Activated CD4-positive, alpha-beta T cell treated with anti-CD3 and anti-CD28 coated beads, Interleukin-2, amount 50 U/mL, for 4 hours (primary cell): ENCODE data around the gene MT1E.
"Not testable (repeated sequence)": the region's sequence is repeated elsewhere in the genome, so short reads cannot be mapped to it uniquely, and the experiment has no call there.

ENCODE experiments used
- DNase-seq, 2 experiments: peaks; one replicate each; pipeline ENCODE4 v3.0.0-alpha.2; 2020

MT1E gene

DNA sequence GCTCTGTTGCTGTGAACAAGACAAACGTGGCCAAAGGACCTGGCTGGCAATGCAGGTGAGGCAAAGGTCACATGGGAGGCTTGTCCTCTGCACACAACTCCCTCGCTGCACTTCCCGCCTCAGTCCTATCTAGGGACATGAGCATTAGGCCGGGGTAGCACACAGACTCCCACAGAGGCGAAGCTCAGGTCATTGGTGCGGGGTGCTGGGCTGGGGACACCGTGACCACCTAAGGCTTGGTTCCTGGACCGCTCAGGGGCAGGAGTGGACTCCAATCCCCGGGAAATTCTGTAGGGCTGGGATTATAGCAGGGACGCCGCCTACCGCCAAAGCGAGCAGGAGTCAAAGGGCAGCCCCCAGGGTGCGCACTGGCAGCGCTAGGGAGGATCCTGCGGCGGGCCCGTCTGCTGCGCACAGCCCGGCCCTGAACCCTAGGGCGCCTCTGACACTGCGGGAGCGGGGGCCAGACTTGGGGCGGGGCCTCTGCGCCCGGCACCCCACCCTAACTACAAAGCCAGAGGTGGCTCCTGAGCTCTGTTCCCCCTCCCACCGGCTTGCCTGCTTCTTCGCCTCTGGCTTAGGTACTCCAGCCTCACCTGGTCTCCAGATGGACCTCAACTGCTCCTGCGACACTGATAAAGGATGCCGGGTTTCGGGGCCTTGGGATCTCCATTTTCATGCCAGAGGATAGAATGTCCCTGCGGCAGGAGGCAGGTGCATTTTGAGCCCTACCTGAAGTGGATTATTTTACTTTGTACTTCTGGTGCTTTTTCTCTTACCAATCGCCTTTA lies 22.3 kb downstream of the MT1E start:
- no peak for DNase-seq

DNA sequence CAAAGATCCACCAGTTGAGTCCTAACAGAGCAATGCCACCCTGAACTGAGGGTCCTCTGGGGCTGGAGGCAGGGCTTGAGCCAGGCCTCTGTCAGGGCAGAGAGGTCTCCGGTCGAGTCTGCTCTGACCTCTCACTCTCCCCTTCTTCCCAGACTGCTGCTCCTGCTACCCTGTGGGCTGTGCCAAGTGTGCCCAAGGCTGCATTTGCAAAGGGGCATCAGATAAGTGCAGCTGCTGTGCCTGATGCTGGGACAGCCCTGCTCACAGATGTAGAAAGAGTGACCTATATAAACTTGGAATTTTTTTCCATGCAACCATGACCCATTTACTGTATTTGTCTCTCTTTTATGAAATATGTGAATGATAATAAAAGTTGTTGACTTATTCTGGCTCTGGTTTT lies 23.7 kb downstream of the MT1E start:
- DNase-seq: no peak

DNA sequence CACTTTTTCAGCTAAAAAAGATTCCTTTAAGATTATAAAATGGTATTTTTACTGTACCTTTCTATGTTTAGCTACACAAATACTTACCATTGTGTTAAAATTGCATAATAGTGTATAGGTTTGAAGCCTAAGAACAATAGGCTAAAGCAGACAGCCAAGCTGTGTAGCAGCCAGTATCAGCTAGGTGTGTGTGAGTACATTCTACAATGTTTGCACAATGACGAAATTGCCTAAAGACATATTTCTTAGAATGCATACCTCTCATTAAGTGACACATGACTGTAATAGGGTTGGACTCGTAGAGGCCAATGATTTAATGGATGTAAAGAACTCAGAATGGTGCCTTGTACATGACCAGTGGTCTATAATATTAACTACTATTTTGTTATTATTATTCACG lies 24.2 kb downstream of the MT1E start:
- no peak for DNase-seq

DNA sequence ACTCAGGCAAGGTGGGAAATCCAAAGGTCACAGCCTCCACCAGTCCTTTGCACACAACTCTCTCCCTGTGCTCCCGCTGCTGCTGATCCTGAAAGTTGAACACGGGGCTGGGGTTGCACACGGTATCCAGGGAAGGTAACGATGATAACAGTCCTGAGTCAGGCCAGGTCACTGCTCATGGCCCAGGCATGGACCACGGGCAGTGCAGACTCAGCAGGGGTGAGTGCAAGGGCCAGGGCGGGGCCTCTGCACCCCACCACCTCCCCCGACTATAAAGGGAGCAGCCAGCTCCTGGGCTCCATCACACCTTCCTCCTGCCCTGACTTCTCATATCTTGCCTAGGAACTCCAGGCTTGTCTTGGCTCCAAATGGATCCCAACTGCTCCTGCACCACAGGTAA lies 26.0 kb downstream of the MT1E start, which contains the start of gene MT1B:
Gene MT1B, plus strand, starts transcription at position 301 of the 400 bp plus-strand sequence. Its CDS starts 68 bp downstream, at position 369.
- DNase-seq: no peak

DNA sequence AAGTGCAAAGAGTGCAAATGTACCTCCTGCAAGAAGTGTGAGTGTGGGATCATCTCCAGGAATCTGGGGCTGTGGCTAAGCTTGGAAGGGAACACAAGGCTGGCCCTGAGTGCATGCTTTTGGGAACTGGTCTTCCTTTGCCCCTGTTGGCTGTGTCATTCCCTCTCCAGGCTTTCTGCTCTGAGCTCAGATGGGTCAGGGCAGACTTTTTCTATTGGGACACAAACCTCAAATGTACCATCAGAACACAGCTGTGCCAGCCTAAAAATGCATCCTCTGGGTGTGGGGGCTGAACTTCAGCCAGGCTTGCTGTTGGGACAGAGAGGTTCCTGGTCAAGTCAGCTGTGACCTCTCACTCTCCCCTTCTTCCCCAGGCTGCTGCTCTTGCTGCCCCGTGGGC lies 27.0 kb downstream of the MT1E start:
- no peak for DNase-seq

DNA sequence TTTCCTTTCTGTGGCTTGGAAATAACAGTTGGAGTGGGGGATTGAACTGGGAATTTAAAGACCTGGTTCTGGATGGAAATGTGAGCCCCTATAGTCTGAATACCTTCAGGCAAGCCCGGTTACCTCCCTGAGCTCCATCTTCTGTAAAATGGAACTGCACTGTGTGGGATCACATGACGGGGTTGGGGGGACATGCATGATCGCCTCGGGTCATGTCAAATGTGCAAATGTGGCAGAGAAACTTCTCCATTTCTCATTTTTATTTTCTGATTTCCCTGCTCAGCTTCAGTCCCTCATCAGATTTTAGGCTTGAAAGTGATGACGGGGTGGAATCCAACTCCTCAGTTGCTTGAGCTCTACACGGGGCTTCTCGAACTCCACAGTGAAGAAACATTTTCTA lies 27.6 kb downstream of the MT1E start:
- DNase-seq: no peak

DNA sequence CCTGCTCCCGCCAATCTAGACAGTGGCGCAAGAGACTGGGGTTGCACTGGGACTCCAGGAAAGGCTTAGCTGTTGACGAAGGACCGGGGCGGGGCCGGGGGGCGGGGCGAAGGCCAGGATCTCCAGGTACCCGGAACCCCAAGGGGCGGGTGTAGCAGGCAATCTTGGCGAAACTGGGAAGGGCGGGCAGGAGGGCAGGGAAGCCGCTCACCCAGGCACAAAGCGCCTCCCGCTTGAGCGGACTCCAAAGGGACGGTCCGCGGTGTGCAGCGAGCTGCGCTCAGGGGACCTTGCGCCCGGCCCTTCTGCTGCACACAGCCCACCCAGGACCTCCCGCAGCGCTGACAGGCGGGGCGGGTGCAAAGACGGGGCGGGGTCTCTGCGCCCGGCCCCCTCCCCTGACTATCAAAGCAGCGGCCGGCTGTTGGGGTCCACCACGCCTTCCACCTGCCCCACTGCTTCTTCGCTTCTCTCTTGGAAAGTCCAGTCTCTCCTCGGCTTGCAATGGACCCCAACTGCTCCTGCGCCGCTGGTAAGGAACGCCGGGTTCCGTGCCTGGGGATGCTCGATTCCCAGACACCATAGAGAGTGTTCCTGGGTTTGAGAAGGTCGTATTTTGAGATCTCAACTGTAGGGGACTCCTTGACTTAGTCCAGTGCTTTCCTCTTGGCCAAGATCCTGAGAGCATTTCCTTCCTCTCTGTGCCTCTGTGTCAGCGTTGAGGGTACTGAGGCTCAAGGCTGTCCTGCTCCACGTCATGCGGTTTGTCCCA lies 32.2 kb downstream of the MT1E start, which contains the start of gene MT1F:
Gene MT1F, plus strand, starts transcription at position 405 of the 772 bp plus-strand sequence. Its CDS starts 100 bp downstream, at position 505.
- peak; percentile 59 to 64 for DNase-seq

DNA sequence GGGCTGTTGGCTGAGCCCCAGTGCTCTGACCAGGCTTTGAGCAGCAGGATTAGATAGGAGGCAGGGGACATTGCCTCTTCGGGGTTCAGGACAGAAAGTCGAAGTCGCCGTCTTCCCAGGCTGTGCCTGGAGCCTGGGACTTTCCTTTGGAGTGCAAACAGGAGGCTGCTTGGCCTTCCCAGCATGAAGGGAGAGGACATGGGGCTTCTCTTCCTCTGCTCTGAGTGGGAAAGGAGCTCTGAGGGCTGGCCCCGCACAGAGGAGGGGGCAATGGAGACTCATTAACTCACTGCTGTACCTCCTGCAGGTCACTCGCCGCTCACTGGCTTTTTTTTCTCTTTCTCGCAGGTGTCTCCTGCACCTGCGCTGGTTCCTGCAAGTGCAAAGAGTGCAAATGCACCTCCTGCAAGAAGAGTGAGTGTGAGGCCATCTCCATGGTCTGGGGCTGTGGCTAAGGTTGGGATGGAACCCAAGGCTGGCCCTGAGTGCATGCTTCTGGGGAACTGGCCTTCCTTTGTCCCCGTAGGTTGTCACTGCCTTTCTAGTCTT lies 32.8 kb downstream of the MT1E start:
- DNase-seq: no peak

DNA sequence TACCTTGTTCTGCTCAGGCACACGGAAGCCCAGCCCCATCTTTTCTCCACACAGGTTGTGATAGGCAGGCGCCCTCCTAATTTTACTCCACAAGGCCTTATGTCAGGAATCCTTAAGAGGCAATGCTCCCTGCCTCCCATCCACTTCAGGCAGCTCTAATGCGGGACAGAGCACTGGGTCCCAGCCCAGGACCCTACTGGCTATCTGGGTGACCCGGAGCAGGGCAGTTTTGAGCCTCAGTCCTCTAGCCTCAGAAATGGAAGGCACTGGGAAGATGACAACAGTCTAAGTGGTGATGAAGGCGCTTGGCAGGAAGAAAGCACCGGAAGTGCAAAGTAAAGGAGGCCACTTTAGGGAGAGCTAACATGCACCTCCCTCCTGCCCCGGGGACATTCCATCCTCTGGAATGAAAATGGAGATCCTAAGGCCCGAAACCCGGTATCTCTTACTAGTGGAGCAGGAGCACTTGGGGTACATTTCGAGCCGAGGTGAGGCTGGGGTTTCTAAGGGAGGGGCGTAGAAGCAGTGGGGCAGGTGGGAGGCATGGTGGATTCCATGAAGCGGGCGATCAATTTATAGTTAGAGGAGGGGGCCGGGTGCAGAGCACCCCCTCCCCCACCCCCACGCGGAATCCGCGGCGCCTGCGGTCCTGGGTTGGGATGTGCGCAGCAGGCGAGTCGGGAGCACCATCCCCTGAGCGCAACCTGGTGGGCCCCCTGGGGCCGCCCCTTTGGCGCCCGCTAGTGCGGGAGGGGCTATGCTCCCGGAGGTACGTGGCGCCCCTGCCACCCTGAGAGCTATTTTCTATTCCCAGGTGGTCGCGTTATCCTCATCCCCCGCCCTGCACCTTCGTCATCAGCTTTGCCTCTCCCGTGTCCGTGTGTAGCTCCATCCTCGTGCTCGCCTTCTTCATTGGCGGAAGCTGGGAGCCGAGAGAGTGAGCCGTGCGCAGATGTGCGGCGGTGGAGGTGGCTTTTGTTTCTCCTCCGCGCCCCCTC lies 37.1 kb downstream of the MT1E start:
- no peak for DNase-seq

DNA sequence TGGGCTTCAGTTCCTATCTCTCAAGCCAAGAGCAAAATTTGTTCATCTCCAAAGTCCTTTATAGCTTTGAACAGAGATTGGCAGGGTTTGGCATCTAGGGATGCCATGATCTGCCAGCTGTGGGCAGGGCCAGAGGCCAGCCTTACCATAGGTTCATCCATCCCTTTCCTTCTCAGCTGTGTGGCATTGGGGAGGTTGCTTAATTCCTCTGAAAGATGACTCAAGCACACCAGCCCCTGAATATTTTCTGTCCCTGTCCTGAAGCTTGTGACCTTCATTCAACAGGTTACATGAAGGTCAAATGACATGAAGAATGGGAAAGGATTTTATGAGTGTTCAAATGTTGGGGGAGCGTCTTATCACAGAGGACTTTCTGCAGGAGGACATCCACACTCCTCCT lies 38.9 kb downstream of the MT1E start:
- no peak for DNase-seq

DNA sequence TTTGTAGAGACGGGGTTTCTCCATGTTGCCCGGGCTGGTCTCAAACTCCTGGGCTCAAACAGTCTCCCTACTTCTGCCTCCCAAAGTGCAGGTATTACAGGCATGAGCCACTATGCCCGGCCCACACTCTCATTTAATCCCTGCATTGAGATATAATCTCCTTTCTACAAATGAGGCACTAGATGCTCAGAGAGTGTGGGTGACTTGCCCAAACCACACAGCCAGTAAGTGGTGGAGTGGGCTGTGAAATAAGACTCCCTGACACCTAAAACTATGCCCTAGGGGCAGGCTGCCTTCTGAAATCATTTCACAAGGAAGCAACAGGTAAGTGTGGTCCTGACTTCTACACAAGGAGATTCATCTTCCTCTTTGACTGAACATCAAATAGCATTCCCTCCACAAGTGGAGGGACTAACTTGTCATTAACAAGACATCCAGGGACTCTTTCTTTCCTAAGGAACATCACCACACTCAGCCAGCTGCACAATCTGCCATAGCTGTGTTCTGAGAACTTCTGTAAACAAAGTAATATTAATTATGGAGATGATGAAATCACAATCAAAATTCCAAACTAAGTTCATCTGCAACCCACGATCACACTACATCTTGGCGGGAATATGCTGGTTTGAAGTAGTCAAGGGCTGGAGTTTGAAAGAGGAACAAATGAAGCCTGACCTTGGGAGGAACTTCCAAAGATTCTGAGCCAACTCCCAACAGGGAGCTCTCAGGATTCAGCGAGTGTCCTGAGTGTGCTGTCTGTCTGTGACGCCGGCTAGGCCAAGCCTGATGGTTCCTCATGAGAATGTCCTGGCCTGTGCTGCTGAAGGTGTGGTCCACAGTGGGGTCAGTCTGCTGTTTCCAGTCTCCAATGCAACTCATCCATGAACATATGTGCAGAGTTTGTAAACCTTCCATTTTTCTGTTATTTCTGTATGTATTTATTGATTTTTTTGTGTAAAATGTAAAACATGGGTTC lies 40.0 kb downstream of the MT1E start:
- not testable (repeated sequence) for DNase-seq

DNA sequence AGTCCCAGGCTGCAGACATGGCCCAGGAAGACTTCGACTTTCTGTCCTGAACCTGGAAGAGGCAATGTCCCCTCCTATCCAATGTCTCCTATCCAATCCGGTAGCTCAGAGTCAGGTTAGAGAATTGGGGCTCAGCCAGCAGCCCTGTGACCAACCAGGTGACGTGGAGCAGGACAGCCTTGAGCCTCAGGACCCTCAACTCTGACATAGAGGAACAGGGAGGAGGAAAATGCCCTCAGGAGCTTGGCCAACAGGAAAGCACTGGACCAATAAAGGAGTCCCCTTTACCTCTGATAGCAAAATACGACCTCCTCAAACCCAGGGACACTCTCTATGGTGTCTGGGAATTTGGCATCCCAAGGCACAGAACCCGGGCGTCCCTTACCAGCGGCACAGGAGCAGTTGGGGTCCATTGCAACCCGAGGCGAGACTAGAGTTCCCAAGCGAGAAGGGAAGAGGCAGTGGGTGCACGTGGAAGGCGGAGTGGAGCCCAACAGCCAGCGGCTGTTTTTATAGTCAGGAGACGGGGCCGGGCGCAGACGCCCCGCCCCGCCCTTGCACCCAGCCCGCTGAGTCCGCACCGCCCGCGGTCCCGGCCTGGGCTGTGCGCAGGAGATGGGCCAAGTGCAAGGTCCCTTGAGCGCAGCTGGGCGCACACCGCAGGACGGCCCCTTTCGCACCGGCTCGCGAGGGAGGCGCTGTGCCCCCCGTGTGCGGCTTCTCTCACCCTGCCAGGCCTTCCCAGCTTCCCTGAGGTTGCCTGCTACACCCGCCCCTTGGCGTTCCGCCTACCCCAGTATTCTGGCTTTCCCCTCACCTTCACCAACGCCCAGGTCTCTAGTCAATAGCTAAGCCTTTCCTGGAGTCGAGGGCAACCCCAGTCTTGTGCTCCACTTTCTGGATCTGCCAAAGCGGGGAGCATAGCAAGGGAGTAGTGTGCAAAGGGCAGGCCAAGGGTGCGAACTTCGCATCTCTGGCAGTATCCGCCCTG lies 42.3 kb downstream of the MT1E start, which contains the start of gene MT1G:
Gene MT1G, minus strand, starts transcription at position 485 of the 991 bp plus-strand sequence. Its CDS starts 72 bp downstream, at position 413.
- DNase-seq: no peak

DNA sequence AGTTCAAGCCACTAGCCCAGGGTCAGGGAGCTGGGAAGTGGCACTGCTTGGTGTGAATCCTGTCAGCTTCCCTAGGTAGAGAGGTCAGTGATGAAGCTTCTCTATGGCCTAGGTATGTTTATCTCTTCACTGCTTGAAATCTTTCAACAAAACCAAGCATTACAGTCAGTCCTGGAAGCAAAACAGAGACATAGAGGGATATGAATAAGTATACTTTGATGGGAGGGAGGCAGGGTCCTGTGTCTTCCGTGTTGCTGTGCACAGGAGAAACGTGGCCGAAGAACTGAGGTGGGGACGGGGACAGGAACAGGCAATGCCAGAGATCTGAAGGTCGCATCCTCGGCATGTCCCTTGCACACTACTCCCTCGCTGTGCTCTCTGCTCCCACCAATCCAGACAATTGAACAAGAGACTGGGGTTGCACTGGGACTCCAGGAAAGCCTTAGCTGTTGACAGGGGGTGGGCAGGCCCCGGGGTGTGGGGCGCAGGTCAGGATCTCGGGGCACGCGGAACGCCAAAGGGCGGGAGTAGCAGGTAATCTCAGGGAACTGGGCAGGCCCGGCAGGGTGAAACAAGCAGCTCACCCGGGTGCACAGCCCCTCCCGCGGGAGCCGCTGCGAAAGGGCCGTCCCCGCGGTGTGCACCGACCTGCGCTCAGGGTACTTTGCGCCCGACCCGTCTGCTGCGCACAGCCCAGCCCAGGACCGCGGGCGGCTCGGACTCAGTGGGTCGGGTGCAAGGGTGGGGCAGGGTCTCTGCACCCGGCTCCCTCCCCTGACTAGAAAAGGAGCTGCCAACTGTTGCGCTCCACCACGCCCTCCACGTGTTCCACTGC lies 43.6 kb downstream of the MT1E start, which contains the start of gene MT1H:
Gene MT1H, plus strand, starts transcription at position 810 of the 835 bp plus-strand sequence. CDS start 71 bp downstream, outside the sequence.
- DNase-seq: no peak

DNA sequence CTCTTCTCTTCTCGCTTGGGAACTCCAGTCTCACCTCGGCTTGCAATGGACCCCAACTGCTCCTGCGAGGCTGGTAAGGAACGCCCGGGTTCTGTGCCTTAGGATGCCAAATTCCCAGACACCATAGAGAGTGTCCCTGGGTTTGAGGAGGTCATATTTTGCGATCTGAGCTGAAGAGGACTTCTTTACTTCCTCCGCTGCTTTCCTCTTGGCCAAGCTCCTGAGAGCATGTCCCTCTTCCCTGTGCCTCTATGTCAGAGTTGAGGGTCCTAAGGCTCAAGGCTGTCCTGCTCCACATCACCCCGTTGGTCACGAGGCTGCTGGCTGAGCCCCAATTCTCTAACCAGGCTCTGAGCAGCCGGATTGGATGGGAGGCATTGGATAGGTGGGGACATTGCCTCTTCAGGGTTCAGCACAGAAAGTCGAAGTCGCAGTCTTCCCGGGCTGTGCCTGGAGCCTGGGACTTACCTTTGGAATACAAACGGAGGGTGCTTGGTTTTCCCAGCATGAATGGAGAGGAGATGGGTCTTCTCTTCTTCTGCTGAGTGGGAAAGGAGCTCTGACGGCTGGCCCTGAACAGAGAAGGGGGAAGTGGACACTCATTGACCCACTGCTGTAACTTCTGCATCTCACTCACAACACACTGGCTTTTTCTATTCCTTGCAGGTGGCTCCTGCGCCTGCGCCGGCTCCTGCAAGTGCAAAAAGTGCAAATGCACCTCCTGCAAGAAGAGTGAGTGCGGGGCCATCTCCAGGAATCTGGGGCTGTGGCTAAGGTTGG lies 44.4 kb downstream of the MT1E start:
- DNase-seq: no peak

DNA sequence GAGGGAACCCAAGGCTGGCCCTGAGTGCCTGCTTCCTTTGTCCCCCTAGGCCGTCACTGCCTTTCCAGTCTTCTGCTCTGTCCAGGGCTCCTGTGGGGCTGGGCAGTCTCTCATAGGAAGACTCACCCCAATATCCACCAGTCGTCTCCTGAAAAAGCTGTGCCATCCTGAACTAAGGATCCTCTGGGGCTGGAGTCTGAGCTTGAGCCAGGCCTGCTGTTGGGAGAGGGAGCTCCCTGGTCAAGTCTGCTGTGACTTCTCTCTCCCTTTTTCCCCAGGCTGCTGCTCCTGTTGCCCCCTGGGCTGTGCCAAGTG lies 45.0 kb downstream of the MT1E start:
- DNase-seq: no peak

DNA sequence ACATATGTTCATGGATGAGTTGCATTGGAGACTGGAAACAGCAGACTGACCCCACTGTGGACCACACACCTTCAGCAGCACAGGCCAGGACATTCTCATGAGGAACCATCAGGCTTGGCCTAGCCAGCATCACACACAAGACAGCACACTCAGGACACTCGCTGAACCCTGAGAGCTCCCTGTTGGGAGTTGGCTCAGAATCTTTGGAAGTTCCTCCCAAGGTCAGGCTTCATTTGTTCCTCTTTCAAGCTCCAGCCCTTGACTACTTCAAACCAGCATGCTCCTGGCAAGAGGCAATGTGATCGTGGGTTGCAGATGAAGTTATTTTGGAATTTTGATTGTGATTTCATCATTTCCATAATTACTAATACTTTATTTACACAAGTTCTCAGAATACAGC lies 46.1 kb downstream of the MT1E start:
- not testable (repeated sequence) for DNase-seq

DNA sequence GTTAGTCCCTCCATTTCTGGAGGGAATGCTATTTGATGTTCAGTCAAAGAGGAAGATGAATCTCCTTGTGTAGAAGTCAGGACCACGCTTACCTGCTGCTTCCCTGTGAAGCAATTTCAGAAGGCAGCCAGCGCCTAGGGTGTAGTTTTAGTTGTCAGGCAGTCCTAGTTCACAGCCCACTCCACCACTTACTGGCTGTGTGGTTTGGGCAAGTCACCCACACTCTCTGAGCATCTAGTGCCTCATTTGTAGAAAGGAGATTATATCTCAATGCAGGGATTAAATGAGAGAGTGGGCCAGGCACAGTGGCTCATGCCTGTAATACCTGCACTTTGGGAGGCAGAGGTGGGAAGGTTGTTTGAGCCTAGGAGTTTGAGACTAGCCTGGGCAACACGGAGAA lies 46.6 kb downstream of the MT1E start:
- DNase-seq: not testable (repeated sequence)
